Activated CD4-positive, CD25-positive, alpha-beta regulatory T cell treated with anti-CD3 and anti-CD28 coated beads, Interleukin-2, amount 50 U/mL, for 24 hours (primary cell): ENCODE measurements around the gene SRGAP2C.
"Not testable (repeated sequence)": the region's sequence is repeated elsewhere in the genome, so short reads cannot be mapped to it uniquely, and the experiment has no call there.

Source experiments
- ATAC-seq, 2 donors: fragments of 150-1000 bp; cut with Tn5 transposase; one replicate each; pipeline ENCODE4 v1.10.0; 2021; ENCODE audit warnings: mild to moderate bottlenecking in 1 of 2, moderate library complexity in 1 of 2

The SRGAP2C gene

GRCh38 chr1:121184290-121185127 lies at the start of gene SRGAP2C, which contains the start of gene FAM72B:
Gene SRGAP2C (plus strand): TSS chr1:121184975. CDS start chr1:121187447, 2,472 bp downstream.
Gene FAM72B (minus strand): TSS chr1:121184340. CDS start chr1:121183489, 851 bp downstream.
- peak; percentile 86 to 90 for ATAC-seq

- not testable (repeated sequence) for ATAC-seq
Observed at GRCh38 chr1:121140393-121140792, 44.4 kb upstream of the SRGAP2C start.

GRCh38 chr1:121148489-121149190 lies 36.1 kb upstream of the SRGAP2C start:
- peak in 1 of 2 donors; percentile 35 for ATAC-seq

GRCh38 chr1:121151294-121151693 lies 33.5 kb upstream of the SRGAP2C start:
- ATAC-seq = not testable (repeated sequence)

- ATAC-seq = not testable (repeated sequence)
Observed at GRCh38 chr1:121152788-121153187, 32.0 kb upstream of the SRGAP2C start.

GRCh38 chr1:121154811-121155210 lies 30.0 kb upstream of the SRGAP2C start:
- not testable (repeated sequence) for ATAC-seq

GRCh38 chr1:121155671-121156358 lies 29.0 kb upstream of the SRGAP2C start:
- ATAC-seq = not testable (repeated sequence)

- not testable (repeated sequence) for ATAC-seq
Observed at GRCh38 chr1:121156958-121157603, 27.7 kb upstream of the SRGAP2C start.

- not testable (repeated sequence) for ATAC-seq
Observed at GRCh38 chr1:121157609-121158008, 27.2 kb upstream of the SRGAP2C start.

GRCh38 chr1:121160118-121160517 lies 24.7 kb upstream of the SRGAP2C start:
- ATAC-seq = not testable (repeated sequence)

GRCh38 chr1:121161199-121161901 lies 23.4 kb upstream of the SRGAP2C start:
- not testable (repeated sequence) for ATAC-seq

GRCh38 chr1:121163850-121164757 lies 20.7 kb upstream of the SRGAP2C start:
- peak; percentile 36 to 60 for ATAC-seq

- not testable (repeated sequence) for ATAC-seq
Observed at GRCh38 chr1:121165296-121165695, 19.5 kb upstream of the SRGAP2C start.

GRCh38 chr1:121167225-121167738 lies 17.5 kb upstream of the SRGAP2C start:
- ATAC-seq = not testable (repeated sequence)

GRCh38 chr1:121168152-121168668 lies 16.6 kb upstream of the SRGAP2C start:
- not testable (repeated sequence) for ATAC-seq

GRCh38 chr1:121176649-121177048 lies 8.1 kb upstream of the SRGAP2C start:
- ATAC-seq = not testable (repeated sequence)

- not testable (repeated sequence) for ATAC-seq
Observed at GRCh38 chr1:121178197-121178596, 6.6 kb upstream of the SRGAP2C start.

GRCh38 chr1:121183867-121184266 lies 908 bp upstream of the SRGAP2C start:
- not testable (repeated sequence) for ATAC-seq

- not testable (repeated sequence) for ATAC-seq
Observed at GRCh38 chr1:121185140-121185708, 449 bp downstream of the SRGAP2C start.

GRCh38 chr1:121186191-121186590 lies 1.4 kb downstream of the SRGAP2C start:
- not testable (repeated sequence) for ATAC-seq
